Upper lobe of left lung (tissue), 6 donors: ENCODE results near the gene THBS3. TPM values are rescaled to one million over a fixed set of nuclear protein-coding genes. Genes with fewer than 3 reads are reported as not detected.

Source experiments
- ATAC-seq, 2 donors: fragments of 200-7000 bp; cut with Tn5 transposase; one replicate each; pipeline ENCODE4 v1.9.1; 2022; ENCODE audit warnings: mild to moderate bottlenecking in 2 of 2, moderate library complexity in 2 of 2; ENCODE audit not compliant: low FRiP score in 2 of 2
- DNase-seq, 2 donors: peaks; one replicate each; pipeline ENCODE4 v3.0.0-alpha.2; 2019 to 2020
- H3K27ac ChIP-seq, 4 donors: fragments of 200-600 bp; sonication (generic); one replicate each; pipeline ENCODE4 v1.5.1; 2016 to 2019
- H3K27me3 ChIP-seq, 4 donors: fragments of 200-600 bp; sonication (generic); one replicate each; pipeline ENCODE4 v1.5.1; 2017 to 2019
- H3K36me3 ChIP-seq, 4 donors: fragments of 200-600 bp; sonication (generic); one replicate each; pipeline ENCODE4 v1.5.1; 2016 to 2019
- H3K4me1 ChIP-seq, 4 donors: fragments of 200-600 bp; sonication (generic); one replicate each; pipeline ENCODE4 v1.5.1; 2018 to 2019
- H3K4me3 ChIP-seq, 4 donors: fragments of 200-600 bp; sonication (generic); one replicate each; pipeline ENCODE4 v1.5.1; 2017 to 2019; ENCODE audit warnings: mild to moderate bottlenecking in 2 of 4, moderate library complexity in 1 of 4
- H3K9me3 ChIP-seq, 4 donors: fragments of 200-600 bp; sonication (generic); one replicate each; pipeline ENCODE4 v1.5.1; 2018 to 2019
- EP300 ChIP-seq, 4 donors: sonication (generic); formaldehyde crosslinking; IDR thresholded peaks; one replicate each; pipeline ENCODE4 v1.5.1; 2017; ENCODE audit warnings: antibody characterized with exemption in 4 of 4, control low read depth in 2 of 4
- POLR2A ChIP-seq, 4 donors: fragments of 450-650 bp; IDR thresholded peaks; one replicate each; pipeline ENCODE4 v1.5.1; 2016 to 2017; ENCODE audit warnings: antibody characterized with exemption in 4 of 4, mild to moderate bottlenecking in 2 of 4
- POLR2AphosphoS5 ChIP-seq, 2 donors: sonication (generic); formaldehyde crosslinking; IDR thresholded peaks; one replicate each; pipeline ENCODE4 v1.5.1; 2017; ENCODE audit warnings: antibody characterized with exemption in 2 of 2
- WGBS, 2 donors: methylation state at CpG; one replicate each; pipeline ENCODE4 v1.1.5; 2017 to 2018; 5-methylcytosine and 5-hydroxymethylcytosine counted together
- total RNA-seq, 6 donors: library from RNA; depleted of rRNA in 4 of 6; stranded (reverse); fragments of >200 nt in 4 of 6; gene quantifications; one replicate each; pipeline versions ENCODE4 v1.1.0 to v1.2.1, GENCODE V29; 2016 to 2021
- TF ChIP-seq, protein P1 (sequence below), 6 experiments: fragments of 450-650 bp in 4 of 6; fragments of 200-600 bp in 2 of 6; sonication (generic) in 2 of 6; IDR thresholded peaks; one replicate each; pipeline ENCODE4 v1.5.1; 2016 to 2019; ENCODE audit warnings: antibody characterized with exemption in 6 of 6
- donor health status: DM: no; HTN: no; CAD: no; lungs with moderate emphysema.
- donor health status: DM: no; HTN: yes; CAD: no; lungs with severe emphysema.

The THBS3 gene
- total RNA-seq, 6 donors from 2014 or later = 18.3 to 97.4 (median 27.6) TPM

DNA sequence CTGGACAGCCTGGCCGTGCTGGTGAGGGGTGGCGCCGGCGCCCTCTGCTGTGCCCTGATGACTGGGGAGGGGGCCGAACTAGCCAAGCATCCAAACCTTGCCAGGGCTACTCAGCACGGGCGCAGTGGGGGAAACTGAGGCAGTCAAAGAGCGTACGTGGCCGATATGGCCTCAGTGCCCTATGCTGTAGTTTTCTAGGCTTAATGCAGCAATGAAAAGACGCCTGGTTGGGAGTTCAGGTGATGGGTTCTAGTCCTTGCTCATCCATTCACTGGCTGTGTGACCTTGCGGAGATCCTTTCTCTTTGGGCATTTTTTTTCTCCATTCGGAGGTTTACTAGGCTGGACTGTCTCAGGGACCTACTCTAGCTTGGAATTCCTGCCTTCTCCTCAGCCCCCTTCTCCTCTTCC, 1.6 kb upstream of the THBS3 start:
- ATAC-seq = no peak
- TF ChIP-seq, protein P1, sequence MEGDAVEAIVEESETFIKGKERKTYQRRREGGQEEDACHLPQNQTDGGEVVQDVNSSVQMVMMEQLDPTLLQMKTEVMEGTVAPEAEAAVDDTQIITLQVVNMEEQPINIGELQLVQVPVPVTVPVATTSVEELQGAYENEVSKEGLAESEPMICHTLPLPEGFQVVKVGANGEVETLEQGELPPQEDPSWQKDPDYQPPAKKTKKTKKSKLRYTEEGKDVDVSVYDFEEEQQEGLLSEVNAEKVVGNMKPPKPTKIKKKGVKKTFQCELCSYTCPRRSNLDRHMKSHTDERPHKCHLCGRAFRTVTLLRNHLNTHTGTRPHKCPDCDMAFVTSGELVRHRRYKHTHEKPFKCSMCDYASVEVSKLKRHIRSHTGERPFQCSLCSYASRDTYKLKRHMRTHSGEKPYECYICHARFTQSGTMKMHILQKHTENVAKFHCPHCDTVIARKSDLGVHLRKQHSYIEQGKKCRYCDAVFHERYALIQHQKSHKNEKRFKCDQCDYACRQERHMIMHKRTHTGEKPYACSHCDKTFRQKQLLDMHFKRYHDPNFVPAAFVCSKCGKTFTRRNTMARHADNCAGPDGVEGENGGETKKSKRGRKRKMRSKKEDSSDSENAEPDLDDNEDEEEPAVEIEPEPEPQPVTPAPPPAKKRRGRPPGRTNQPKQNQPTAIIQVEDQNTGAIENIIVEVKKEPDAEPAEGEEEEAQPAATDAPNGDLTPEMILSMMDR (IDR thresholded peaks at IDR 0.05) = no peak
- no peak for TF ChIP-seq POLR2A (IDR thresholded peaks at IDR 0.05)
- no peak for TF ChIP-seq EP300 (IDR thresholded peaks at IDR 0.05)
- TF ChIP-seq POLR2AphosphoS5 (IDR thresholded peaks at IDR 0.05) = no peak
- WGBS, 2 donors = 4 to 10% methylated on average over 6 to 9 of the region's 13 CpGs
- Histone ChIP-seq H3K4me3 (peak overlapping the region; percentile 68 to 88 (median 74)), H3K4me1 (peaks cover 26 to 32% (median 27%) of the 10 kb centered on the region in 4 donors), H3K36me3 (peaks cover 0 to 10% (median 3%) of the 10 kb centered on the region in 4 donors), H3K27me3 (no peaks in the 10 kb centered on the region), H3K9me3 (no peaks in the 10 kb centered on the region), H3K27ac (peak overlapping the region; percentile 97 to 100 (median 98))
- no peak for DNase-seq

DNA sequence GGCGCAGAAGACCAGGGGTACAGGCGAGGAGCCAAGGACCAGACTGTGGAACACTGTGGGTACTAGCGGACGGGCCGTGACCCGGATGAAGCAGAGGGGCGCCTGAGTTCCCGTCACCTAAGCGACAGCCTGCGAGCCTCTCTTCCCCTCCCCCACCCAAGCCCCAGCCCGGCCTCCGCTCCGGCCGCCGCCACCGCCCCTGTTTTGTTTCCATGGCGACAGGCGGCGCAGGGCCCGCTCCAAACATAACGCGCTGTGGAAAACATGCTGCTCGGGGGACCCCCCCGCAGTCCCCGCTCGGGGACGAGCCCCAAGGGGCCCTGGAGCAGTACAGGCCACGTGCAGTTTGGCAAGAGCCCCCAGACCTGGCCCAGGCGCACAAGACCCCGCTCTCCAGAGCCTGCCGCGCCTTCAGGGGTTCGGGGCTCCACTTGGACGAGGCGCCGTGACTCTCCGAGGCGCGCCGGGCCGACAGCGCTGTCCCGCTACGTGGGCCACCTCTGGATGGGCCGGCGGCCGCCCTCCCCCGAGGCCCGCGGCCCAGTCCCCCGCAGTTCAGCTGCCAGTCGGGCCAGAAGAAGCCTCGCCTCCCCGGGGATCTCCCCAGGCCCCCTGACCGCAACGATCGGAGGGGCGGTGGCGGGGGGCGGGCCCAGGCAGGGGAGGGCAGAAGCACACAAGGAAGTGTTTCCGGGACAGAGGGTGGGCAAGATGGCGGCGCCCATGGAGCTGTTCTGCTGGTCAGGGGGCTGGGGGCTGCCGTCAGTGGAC, 1.0 kb upstream of the THBS3 start, which contains the start of gene MTX1:
Gene MTX1, plus strand, starts transcription at position 155 of the 771 bp plus-strand sequence. Its CDS starts 110 bp downstream, at position 265.
- Histone ChIP-seq H3K36me3 (peaks cover 0 to 10% (median 3%) of the 10 kb centered on the region in 4 donors), H3K4me1 (peaks cover 26 to 32% (median 27%) of the 10 kb centered on the region in 4 donors), H3K27ac (peak within 1 kb of the TSS; percentile 97 to 100 (median 98)), H3K4me3 (peak within 1 kb of the TSS; percentile 68 to 88 (median 74)), H3K9me3 (no peaks in the 10 kb centered on the region), H3K27me3 (no peaks in the 10 kb centered on the region)
- DNase-seq = peak; percentile 93 to 97
- WGBS, 2 donors = 1% methylated on average over 35 of the region's 64 CpGs; no CpG with 5 or more reads in 1 of the 2 donors
- TF ChIP-seq POLR2A (IDR thresholded peaks at IDR 0.05) = peak in 3 of 4 donors; percentile 24 to 94 (median 70)
- TF ChIP-seq EP300 (IDR thresholded peaks at IDR 0.05) = peak in 1 of 4 donors; percentile 4
- TF ChIP-seq, protein P1 (IDR thresholded peaks at IDR 0.05) = peak in 1 of 6 experiments; percentile 39
- TF ChIP-seq POLR2AphosphoS5 (IDR thresholded peaks at IDR 0.05) = peak; percentile 72 to 78
- ATAC-seq = peak; percentile 88 to 92

DNA sequence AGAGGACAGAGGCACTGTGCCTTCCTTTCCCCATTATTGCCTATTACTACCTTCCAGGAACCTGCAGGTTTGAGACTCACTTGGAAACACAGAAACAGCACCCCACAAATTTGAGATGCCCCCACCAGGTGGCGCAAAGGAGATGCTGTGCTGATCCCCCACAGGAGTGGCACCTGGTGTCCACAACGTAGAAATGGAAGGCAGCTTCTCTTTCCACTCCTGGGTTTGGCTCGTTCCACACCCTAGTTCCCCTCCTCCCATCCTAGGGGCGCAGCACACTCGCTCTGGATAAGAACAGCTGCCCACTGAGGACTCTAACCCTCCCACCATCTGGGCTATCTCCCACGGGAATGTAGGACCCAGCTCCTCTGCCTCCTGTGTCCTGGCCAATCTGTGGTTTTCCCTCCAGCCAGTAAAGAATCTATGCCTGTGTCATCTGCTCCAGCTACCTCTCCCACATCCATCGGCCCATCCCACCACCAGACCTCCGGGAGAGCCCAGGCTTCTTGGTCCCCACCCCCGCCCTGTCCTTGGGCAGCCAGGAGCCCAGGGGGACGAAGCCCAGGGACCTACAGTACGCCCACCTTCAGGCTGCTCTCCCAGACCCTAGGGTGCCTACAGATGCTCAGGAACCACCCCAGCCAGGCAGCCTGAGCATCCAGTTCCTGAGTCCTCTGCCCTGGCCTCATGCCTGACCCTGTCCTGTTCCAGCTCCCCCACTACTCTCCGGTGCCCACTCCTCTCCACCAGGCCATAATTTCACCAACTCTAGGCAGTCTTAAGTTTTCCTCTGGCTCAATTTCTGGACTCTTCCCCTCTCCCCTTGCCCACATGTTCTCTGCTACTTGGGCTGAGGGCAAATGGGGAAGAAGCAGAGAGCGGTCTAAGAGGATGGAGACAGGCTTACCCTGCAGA, 549 bp downstream of the THBS3 start:
- peak in 1 of 2 donors; percentile 9 for TF ChIP-seq POLR2AphosphoS5 (IDR thresholded peaks at IDR 0.05)
- TF ChIP-seq, protein P1 (IDR thresholded peaks at IDR 0.05) = peak; percentile 62 to 90 (median 84)
- no peak for TF ChIP-seq POLR2A (IDR thresholded peaks at IDR 0.05)
- peak; percentile 51 to 66 for ATAC-seq

DNA sequence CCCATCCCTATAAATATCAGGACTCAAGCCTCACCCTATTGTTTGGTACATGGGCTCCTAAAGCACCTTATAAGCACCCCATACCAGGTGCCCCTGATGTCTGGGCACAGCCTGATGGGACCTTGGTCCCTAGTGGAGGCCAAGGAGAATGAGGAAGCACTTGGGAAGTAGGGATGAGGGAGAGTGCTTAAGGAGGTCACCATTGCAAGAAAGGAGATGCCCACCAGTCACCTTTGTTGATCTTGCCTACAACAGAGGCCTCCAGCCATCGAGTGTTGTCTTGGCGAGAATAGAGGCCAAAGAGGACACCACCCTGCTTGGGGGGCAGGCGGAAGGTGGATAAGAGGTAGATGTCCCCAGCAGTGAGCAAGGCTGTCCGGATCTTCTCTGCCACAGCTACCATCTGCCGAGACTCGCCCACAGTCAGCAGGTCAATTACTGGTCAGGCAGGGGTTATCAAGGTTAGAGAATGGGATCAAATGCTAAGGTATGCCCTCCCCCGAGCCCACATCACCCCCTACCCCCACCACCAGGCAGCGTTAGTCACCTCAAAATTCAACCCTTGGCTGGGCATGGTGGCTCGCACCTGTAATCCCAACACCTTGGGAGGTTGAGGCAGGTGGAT, 1.6 kb downstream of the THBS3 start:
- no peaks in the 10 kb centered on the region for H3K27me3 ChIP-seq
- H3K4me1 ChIP-seq = peaks cover 26 to 32% (median 27%) of the 10 kb centered on the region in 4 donors
- ATAC-seq = no peak
- no peaks in the 10 kb centered on the region for H3K36me3 ChIP-seq
- H3K9me3 ChIP-seq = no peaks in the 10 kb centered on the region
- TF ChIP-seq POLR2A (IDR thresholded peaks at IDR 0.05) (no peak), POLR2AphosphoS5 (IDR thresholded peaks at IDR 0.05) (no peak), EP300 (IDR thresholded peaks at IDR 0.05) (no peak)
- TF ChIP-seq, protein P1 (IDR thresholded peaks at IDR 0.05) = no peak
- H3K4me3 ChIP-seq = no peak overlapping the region
- DNase-seq = no peak
- H3K27ac ChIP-seq = no peak overlapping the region
- WGBS, 2 donors = 74 to 86% methylated on average over 9 of the region's 9 CpGs

More for the DNA sequence above, 549 bp downstream of the THBS3 start:
- WGBS, 2 donors = 34 to 35% methylated on average over 13 of the region's 13 CpGs
- DNase-seq = peak; percentile 36 to 90
- peak overlapping the region; percentile 97 to 100 (median 98) for H3K27ac ChIP-seq
- no peaks in the 10 kb centered on the region for H3K9me3 ChIP-seq
- H3K36me3 ChIP-seq = peaks cover 0 to 9% (median 2%) of the 10 kb centered on the region in 4 donors
- peaks cover 26 to 32% (median 27%) of the 10 kb centered on the region in 4 donors for H3K4me1 ChIP-seq
- H3K4me3 ChIP-seq = peak overlapping the region in 3 of 4 donors; percentile 70 to 88 (median 79)
- no peaks in the 10 kb centered on the region for H3K27me3 ChIP-seq
